G401 (cell line): Measurements from ENCODE around the gene CCBE1. TPM values are rescaled to one million over a fixed set of nuclear protein-coding genes. Genes with fewer than 3 reads are reported as not detected.
"Not testable (repeated sequence)": the region's sequence is repeated elsewhere in the genome, so short reads cannot be mapped to it uniquely, and the experiment has no call there.

Source experiments
- DNase-seq: peaks from one replicate; pipeline ENCODE4 v3.0.0-alpha.2; 2015; ENCODE audit warnings: low spot score
- in situ Hi-C: cut with HindIII; loops from 2 replicates; pipeline ENCODE4 v1.10.0; 2016; ENCODE audit warnings: low sequenced_read_pairs, mixed read lengths
- total RNA-seq: library from RNA; depleted of rRNA; stranded (reverse); fragments of >200 nt; shearing (Covaris generic); gene quantifications from 2 replicates; pipeline ENCODE4 v1.2.3, GENCODE V29; 2014

Gene CCBE1
- total RNA-seq, 1 experiment from 2014 or later = not detected

- DNase-seq = no peak
- in situ Hi-C loops = no loop called here
Measured at GRCh38 chr18:59718108-59718463, 20.9 kb upstream of the CCBE1 start.

GRCh38 chr18:59717291-59717690, 20.1 kb upstream of the CCBE1 start:
- DNase-seq = no peak
- in situ Hi-C loops = no loop called here

GRCh38 chr18:59715966-59716369, 18.7 kb upstream of the CCBE1 start:
- DNase-seq = no peak

GRCh38 chr18:59715445-59715844, 18.2 kb upstream of the CCBE1 start:
- DNase-seq = no peak
- in situ Hi-C loops = no loop called here

More at GRCh38 chr18:59715966-59716369, 18.7 kb upstream of the CCBE1 start:
- in situ Hi-C loops = no loop called here

GRCh38 chr18:59714096-59714495, 16.9 kb upstream of the CCBE1 start:
- DNase-seq, in situ Hi-C loops: not testable (repeated sequence)

GRCh38 chr18:59712311-59712710, 15.1 kb upstream of the CCBE1 start:
- in situ Hi-C loops = no loop called here
- DNase-seq = no peak

- in situ Hi-C loops = no loop called here
- no peak for DNase-seq
Measured at GRCh38 chr18:59708988-59709387, 11.8 kb upstream of the CCBE1 start.

GRCh38 chr18:59707306-59707705, 10.1 kb upstream of the CCBE1 start:
- no peak for DNase-seq
- in situ Hi-C loops = no loop called here

GRCh38 chr18:59706499-59706898, 9.3 kb upstream of the CCBE1 start:
- in situ Hi-C loops = no loop called here
- DNase-seq = no peak

- in situ Hi-C loops = no loop called here
- no peak for DNase-seq
Measured at GRCh38 chr18:59705145-59705544, 7.9 kb upstream of the CCBE1 start.

GRCh38 chr18:59704146-59704545, 6.9 kb upstream of the CCBE1 start:
- in situ Hi-C loops = no loop called here

GRCh38 chr18:59701272-59701671, 4.0 kb upstream of the CCBE1 start:
- no peak for DNase-seq
- in situ Hi-C loops = no loop called here

More at GRCh38 chr18:59704146-59704545, 6.9 kb upstream of the CCBE1 start:
- DNase-seq = no peak

- DNase-seq = no peak
- in situ Hi-C loops = no loop called here
Measured at GRCh38 chr18:59700535-59700967, 3.3 kb upstream of the CCBE1 start.

- in situ Hi-C loops = no loop called here
Measured at GRCh38 chr18:59699750-59700534, 2.7 kb upstream of the CCBE1 start.

GRCh38 chr18:59699061-59699460, 1.8 kb upstream of the CCBE1 start:
- no peak for DNase-seq
- in situ Hi-C loops = no loop called here

More at GRCh38 chr18:59699750-59700534, 2.7 kb upstream of the CCBE1 start:
- DNase-seq = no peak

GRCh38 chr18:59696311-59697235, 650 bp downstream of the CCBE1 start:
- in situ Hi-C loops = no loop called here

GRCh38 chr18:59695551-59695950, 1.7 kb downstream of the CCBE1 start:
- no peak for DNase-seq
- in situ Hi-C loops = no loop called here

More at GRCh38 chr18:59696311-59697235, 650 bp downstream of the CCBE1 start:
- DNase-seq = no peak

- in situ Hi-C loops = no loop called here
- no peak for DNase-seq
Measured at GRCh38 chr18:59694824-59695223, 2.4 kb downstream of the CCBE1 start.

GRCh38 chr18:59691996-59692395, 5.2 kb downstream of the CCBE1 start:
- in situ Hi-C loops = no loop called here
- no peak for DNase-seq

- in situ Hi-C loops = no loop called here
Measured at GRCh38 chr18:59690996-59691395, 6.2 kb downstream of the CCBE1 start.

More at GRCh38 chr18:59690996-59691395, 6.2 kb downstream of the CCBE1 start:
- DNase-seq = no peak
